ENCODE results near the gene CDK10. TPM values are rescaled to one million over a fixed set of nuclear protein-coding genes. Genes with fewer than 3 reads are reported as not detected.
A peak's percentile ranks its signal among the peaks of the same experiment; 100 is the strongest.

Gene CDK10
- total and polyA plus RNA-seq, 9 of the 15 experiments (the other 6 are each of a cell fraction or from before 2014, with no cell fraction given) = 2.0 to 85.1 (median 40.1) TPM

- TF ChIP-seq, protein P1, sequence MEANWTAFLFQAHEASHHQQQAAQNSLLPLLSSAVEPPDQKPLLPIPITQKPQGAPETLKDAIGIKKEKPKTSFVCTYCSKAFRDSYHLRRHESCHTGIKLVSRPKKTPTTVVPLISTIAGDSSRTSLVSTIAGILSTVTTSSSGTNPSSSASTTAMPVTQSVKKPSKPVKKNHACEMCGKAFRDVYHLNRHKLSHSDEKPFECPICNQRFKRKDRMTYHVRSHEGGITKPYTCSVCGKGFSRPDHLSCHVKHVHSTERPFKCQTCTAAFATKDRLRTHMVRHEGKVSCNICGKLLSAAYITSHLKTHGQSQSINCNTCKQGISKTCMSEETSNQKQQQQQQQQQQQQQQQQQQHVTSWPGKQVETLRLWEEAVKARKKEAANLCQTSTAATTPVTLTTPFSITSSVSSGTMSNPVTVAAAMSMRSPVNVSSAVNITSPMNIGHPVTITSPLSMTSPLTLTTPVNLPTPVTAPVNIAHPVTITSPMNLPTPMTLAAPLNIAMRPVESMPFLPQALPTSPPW (CRISPR knock-in tag; IDR thresholded peaks at IDR 0.05) = peak; percentile 67
- TF ChIP-seq L3MBTL2 (IDR thresholded peaks at IDR 0.05) (peak; percentile 80), TFAP4 (CRISPR knock-in tag; IDR thresholded peaks at IDR 0.05; ENCODE audit: borderline replicate concordance) (peak; percentile 56), SMAD1 (IDR thresholded peaks at IDR 0.05; ENCODE audit: low read depth, low read length, partially characterized antibody) (peak; percentile 47), HNRNPLL (IDR thresholded peaks at IDR 0.05; ENCODE audit: low read depth, low read length, poor library complexity, severe bottlenecking) (peak; percentile 39), TFAM (CRISPR knock-in tag; conservative IDR thresholded peaks at IDR 0.05) (no peak), MIER1 (IDR thresholded peaks at IDR 0.05; ENCODE audit: low read depth) (no peak; the same call in 1 of the 2 replicates), MCM5 (IDR thresholded peaks at IDR 0.05; ENCODE audit: low read depth) (no peak), ID3 (CRISPR knock-in tag; IDR thresholded peaks at IDR 0.05) (no peak), ID3 (tag; IDR thresholded peaks at IDR 0.05) (0 out of 2 replicates have a peak, but pooled peaks have one; percentile 43), PML (IDR thresholded peaks at IDR 0.05; ENCODE audit: low read length) (0 out of 2 replicates have a peak, but pooled peaks have one; percentile 42), SMARCB1 (IDR thresholded peaks at IDR 0.05; ENCODE audit: insufficient read length, low read depth) (no peak), BDP1 (IDR thresholded peaks at IDR 0.05; ENCODE audit: insufficient read depth, insufficient read length) (no peak), PHF8 (IDR thresholded peaks at IDR 0.05; ENCODE audit: borderline replicate concordance, low read length) (peak; percentile 83; the same call in 1 of the 2 replicates), ETV5 (CRISPR knock-in tag; IDR thresholded peaks at IDR 0.05; ENCODE audit: low read depth) (no peak), SLC30A9 (CRISPR knock-in tag; IDR thresholded peaks at IDR 0.05) (no peak), MBD2 (IDR thresholded peaks at IDR 0.05; ENCODE audit: borderline replicate concordance, low read depth) (peak; percentile 56; the same call in 1 of the 2 replicates), HLTF (IDR thresholded peaks at IDR 0.05) (no peak), E2F3 (CRISPR knock-in tag; IDR thresholded peaks at IDR 0.05) (0 out of 2 replicates have a peak, but pooled peaks have one; percentile 31), HIVEP1 (CRISPR knock-in tag; IDR thresholded peaks at IDR 0.05) (0 out of 2 replicates have a peak, but pooled peaks have one; percentile 10), MAZ (CRISPR knock-in tag; conservative IDR thresholded peaks at IDR 0.05 in 1 of 2, IDR thresholded peaks at IDR 0.05 in 1 of 2) (peak; percentile 48 to 60; a peak in 3 of 4 replicates)
- TF ChIP-seq, protein P2, sequence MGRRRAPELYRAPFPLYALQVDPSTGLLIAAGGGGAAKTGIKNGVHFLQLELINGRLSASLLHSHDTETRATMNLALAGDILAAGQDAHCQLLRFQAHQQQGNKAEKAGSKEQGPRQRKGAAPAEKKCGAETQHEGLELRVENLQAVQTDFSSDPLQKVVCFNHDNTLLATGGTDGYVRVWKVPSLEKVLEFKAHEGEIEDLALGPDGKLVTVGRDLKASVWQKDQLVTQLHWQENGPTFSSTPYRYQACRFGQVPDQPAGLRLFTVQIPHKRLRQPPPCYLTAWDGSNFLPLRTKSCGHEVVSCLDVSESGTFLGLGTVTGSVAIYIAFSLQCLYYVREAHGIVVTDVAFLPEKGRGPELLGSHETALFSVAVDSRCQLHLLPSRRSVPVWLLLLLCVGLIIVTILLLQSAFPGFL (CRISPR knock-in tag; IDR thresholded peaks at IDR 0.05) = no peak
These were observed 25.2 kb downstream of the CDK10 start (continued) for GRCh38 chr16:89711601-89712273.
